GM12878 (cell line): ENCODE measurements around the gene TRAIP. TPM values are rescaled to one million over a fixed set of nuclear protein-coding genes. Genes with fewer than 3 reads are reported as not detected.

Source experiments
- polyA plus RNA-seq, 11 experiments: library from polyadenylated mRNA; depleted of rRNA in 4 of 11; unstranded in 6 of 11; stranded (reverse) in 5 of 11; fragments of >200 nt; fragmentation: Nextera tagmentation in 4 of 11; fragmentation: Illumina TruSeq in 1 of 11; extraction: Ambion mirVana in 4 of 11; extraction: Trizol in 1 of 11; gene quantifications; 1 replicate in 1 of 11; 2 replicates in 10 of 11; pipeline versions ENCODE4 v1.2.1 to v1.2.3, GENCODE V29; 2011 to 2016; ENCODE audit warnings: inconsistent platforms in 2 of 11, missing spikeins in 2 of 11, low read depth in 1 of 11
- total RNA-seq, 4 experiments: library from RNA; depleted of rRNA in 3 of 4; stranded (reverse); fragments of >200 nt in 3 of 4; fragmentation: Illumina TruSeq in 1 of 4; extraction: Trizol in 1 of 4; gene quantifications; 2 replicates each; pipeline versions ENCODE4 v1.2.1 to v1.2.3, GENCODE V29; 2013 to 2021
- TF ChIP-seq, protein P1 (sequence below): fragments of 450-650 bp; IDR thresholded peaks from 2 replicates; pipeline ENCODE4 v1.6.1; 2017; ENCODE audit warnings: borderline replicate concordance
- TF ChIP-seq, protein P2 (sequence below): IDR thresholded peaks from 2 replicates; pipeline ENCODE4 v1.6.1; 2012; ENCODE audit warnings: improper control_type of control experiment, low read depth, low read length; ENCODE audit not compliant: insufficient replicate concordance
- TF ChIP-seq, protein P3 (sequence below): fragments of 450-650 bp; IDR thresholded peaks from 2 replicates; pipeline ENCODE4 v1.6.1; 2017; ENCODE audit warnings: mild to moderate bottlenecking

Gene TRAIP
- total and polyA plus RNA-seq, 10 of the 15 experiments (the other 5 are each of a cell fraction or from before 2014, with no cell fraction given) = 15.9 to 37.0 (median 23.1) TPM

DNA sequence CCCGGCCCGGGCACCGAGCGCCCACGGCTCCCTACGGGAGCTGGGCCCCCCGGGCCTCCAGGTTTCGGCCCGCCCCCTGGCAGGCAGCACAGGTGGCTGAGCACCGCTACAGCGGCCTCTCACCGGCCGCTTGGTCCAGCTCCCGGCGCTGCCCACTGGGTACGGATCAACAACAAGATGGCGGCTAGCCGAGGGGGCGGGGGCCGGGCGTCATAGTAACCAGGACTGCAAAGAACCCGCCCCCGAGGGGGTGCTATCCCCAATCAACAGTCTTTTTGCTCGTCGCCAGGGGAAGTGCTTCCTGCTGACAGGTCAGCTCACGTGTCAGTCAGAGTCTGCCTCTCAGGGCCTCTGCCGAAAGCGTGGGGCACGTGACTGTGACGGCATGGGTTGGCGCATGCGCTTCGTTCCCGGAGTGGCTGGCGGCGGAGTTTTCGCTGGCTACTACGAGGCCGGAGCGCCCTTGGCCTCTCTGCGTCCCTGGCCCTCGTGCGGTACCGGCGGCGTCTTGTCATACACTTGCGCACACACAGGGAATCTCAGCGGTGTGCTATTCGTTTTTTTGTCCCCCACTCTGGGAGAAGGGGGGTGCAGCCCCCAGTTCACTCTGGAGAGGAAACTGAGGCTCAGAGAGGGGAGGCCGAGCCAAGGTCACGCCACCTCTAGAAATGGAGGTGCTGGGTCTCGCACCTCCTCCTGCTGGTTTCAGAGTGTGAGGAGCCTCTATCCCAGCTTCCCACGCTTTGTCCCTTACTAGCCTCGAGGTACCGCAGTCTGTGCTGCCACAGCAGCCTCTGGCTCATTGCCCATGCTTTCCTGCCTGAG is 69.8 kb downstream of the TRAIP start, which contains the start of gene IP6K1 (continued):
- TF ChIP-seq, protein P1, sequence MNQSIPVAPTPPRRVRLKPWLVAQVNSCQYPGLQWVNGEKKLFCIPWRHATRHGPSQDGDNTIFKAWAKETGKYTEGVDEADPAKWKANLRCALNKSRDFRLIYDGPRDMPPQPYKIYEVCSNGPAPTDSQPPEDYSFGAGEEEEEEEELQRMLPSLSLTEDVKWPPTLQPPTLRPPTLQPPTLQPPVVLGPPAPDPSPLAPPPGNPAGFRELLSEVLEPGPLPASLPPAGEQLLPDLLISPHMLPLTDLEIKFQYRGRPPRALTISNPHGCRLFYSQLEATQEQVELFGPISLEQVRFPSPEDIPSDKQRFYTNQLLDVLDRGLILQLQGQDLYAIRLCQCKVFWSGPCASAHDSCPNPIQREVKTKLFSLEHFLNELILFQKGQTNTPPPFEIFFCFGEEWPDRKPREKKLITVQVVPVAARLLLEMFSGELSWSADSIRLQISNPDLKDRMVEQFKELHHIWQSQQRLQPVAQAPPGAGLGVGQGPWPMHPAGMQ = no peak
- TF ChIP-seq, protein P2, sequence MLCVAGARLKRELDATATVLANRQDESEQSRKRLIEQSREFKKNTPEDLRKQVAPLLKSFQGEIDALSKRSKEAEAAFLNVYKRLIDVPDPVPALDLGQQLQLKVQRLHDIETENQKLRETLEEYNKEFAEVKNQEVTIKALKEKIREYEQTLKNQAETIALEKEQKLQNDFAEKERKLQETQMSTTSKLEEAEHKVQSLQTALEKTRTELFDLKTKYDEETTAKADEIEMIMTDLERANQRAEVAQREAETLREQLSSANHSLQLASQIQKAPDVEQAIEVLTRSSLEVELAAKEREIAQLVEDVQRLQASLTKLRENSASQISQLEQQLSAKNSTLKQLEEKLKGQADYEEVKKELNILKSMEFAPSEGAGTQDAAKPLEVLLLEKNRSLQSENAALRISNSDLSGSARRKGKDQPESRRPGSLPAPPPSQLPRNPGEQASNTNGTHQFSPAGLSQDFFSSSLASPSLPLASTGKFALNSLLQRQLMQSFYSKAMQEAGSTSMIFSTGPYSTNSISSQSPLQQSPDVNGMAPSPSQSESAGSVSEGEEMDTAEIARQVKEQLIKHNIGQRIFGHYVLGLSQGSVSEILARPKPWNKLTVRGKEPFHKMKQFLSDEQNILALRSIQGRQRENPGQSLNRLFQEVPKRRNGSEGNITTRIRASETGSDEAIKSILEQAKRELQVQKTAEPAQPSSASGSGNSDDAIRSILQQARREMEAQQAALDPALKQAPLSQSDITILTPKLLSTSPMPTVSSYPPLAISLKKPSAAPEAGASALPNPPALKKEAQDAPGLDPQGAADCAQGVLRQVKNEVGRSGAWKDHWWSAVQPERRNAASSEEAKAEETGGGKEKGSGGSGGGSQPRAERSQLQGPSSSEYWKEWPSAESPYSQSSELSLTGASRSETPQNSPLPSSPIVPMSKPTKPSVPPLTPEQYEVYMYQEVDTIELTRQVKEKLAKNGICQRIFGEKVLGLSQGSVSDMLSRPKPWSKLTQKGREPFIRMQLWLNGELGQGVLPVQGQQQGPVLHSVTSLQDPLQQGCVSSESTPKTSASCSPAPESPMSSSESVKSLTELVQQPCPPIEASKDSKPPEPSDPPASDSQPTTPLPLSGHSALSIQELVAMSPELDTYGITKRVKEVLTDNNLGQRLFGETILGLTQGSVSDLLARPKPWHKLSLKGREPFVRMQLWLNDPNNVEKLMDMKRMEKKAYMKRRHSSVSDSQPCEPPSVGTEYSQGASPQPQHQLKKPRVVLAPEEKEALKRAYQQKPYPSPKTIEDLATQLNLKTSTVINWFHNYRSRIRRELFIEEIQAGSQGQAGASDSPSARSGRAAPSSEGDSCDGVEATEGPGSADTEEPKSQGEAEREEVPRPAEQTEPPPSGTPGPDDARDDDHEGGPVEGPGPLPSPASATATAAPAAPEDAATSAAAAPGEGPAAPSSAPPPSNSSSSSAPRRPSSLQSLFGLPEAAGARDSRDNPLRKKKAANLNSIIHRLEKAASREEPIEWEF = no peak
- TF ChIP-seq, protein P3, sequence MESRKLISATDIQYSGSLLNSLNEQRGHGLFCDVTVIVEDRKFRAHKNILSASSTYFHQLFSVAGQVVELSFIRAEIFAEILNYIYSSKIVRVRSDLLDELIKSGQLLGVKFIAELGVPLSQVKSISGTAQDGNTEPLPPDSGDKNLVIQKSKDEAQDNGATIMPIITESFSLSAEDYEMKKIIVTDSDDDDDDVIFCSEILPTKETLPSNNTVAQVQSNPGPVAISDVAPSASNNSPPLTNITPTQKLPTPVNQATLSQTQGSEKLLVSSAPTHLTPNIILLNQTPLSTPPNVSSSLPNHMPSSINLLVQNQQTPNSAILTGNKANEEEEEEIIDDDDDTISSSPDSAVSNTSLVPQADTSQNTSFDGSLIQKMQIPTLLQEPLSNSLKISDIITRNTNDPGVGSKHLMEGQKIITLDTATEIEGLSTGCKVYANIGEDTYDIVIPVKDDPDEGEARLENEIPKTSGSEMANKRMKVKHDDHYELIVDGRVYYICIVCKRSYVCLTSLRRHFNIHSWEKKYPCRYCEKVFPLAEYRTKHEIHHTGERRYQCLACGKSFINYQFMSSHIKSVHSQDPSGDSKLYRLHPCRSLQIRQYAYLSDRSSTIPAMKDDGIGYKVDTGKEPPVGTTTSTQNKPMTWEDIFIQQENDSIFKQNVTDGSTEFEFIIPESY = no peak; the same call in 1 of the 2 replicates
